Testis (tissue), 3 donors: Measurements from ENCODE around the gene ATP8B2. TPM values are rescaled to one million over a fixed set of nuclear protein-coding genes. Genes with fewer than 3 reads are reported as not detected.

Experiments
- DNase-seq: peaks from one replicate; pipeline ENCODE4 v3.0.0-alpha.2; 2019
- H3K27ac ChIP-seq, 2 donors: fragments of 200-600 bp; sonication (generic); one replicate each; pipeline ENCODE4 v1.5.1; 2019
- H3K27me3 ChIP-seq: fragments of 200-600 bp; sonication (generic); one replicate; pipeline ENCODE4 v1.5.1; 2019
- H3K36me3 ChIP-seq: fragments of 200-600 bp; sonication (generic); one replicate; pipeline ENCODE4 v1.5.1; 2017; ENCODE audit warnings: low read depth; ENCODE audit errors: missing control alignments
- H3K4me1 ChIP-seq: fragments of 200-600 bp; sonication (generic); one replicate; pipeline ENCODE4 v1.5.1; 2019
- H3K4me3 ChIP-seq, 2 donors: fragments of 200-600 bp; sonication (generic); one replicate each; pipeline ENCODE4 v1.5.1; 2017 to 2019
- H3K9me3 ChIP-seq: fragments of 200-600 bp; sonication (generic); one replicate; pipeline ENCODE4 v1.5.1; 2017
- POLR2A ChIP-seq: fragments of 450-650 bp; IDR thresholded peaks from one replicate; pipeline ENCODE4 v1.6.1; 2017; ENCODE audit warnings: antibody characterized with exemption, mild to moderate bottlenecking, moderate library complexity
- WGBS, 2 donors: methylation state at CpG; one replicate each; pipeline ENCODE4 v1.1.5; 2018; 5-methylcytosine and 5-hydroxymethylcytosine counted together
- intact Hi-C: fragments of 100-400 bp; cut with DNase I; formaldehyde crosslinking; loops from one replicate; pipeline ENCODE4 v1.15.1; 2023; ENCODE audit warnings: low total_unique reads
- polyA plus RNA-seq: library from polyadenylated mRNA; stranded (reverse); fragments of 350-450 nt; fragmentation: Illumina TruSeq; extraction: RNeasy Lipid Tissue Mini Kit (QIAGEN cat#74804); gene quantifications from one replicate; pipeline ENCODE4 v1.2.3, GENCODE V29; 2014; ENCODE audit warnings: low read depth, low replicate concordance; ENCODE audit not compliant: insufficient read depth
- total RNA-seq, 2 donors: library from RNA; depleted of rRNA; stranded (reverse); fragments of >200 nt; gene quantifications; one replicate each; pipeline ENCODE4 v1.2.3, GENCODE V29; 2016
- TF ChIP-seq, protein P1 (sequence below), 3 experiments: fragments of 450-650 bp in 2 of 3; fragments of 200-600 bp in 1 of 3; sonication (generic) in 1 of 3; IDR thresholded peaks; one replicate each; pipeline ENCODE4 v1.5.1; 2016 to 2019; ENCODE audit warnings: antibody characterized with exemption in 3 of 3, mild to moderate bottlenecking in 2 of 3, moderate library complexity in 1 of 3

ATP8B2 gene
- total and polyA plus RNA-seq, 3 donors from 2014 or later = 50.9 to 204 (median 179) TPM

GRCh38 chr1:154347961-154348360, 22.6 kb downstream of the ATP8B2 start:
- TF ChIP-seq, protein P1, sequence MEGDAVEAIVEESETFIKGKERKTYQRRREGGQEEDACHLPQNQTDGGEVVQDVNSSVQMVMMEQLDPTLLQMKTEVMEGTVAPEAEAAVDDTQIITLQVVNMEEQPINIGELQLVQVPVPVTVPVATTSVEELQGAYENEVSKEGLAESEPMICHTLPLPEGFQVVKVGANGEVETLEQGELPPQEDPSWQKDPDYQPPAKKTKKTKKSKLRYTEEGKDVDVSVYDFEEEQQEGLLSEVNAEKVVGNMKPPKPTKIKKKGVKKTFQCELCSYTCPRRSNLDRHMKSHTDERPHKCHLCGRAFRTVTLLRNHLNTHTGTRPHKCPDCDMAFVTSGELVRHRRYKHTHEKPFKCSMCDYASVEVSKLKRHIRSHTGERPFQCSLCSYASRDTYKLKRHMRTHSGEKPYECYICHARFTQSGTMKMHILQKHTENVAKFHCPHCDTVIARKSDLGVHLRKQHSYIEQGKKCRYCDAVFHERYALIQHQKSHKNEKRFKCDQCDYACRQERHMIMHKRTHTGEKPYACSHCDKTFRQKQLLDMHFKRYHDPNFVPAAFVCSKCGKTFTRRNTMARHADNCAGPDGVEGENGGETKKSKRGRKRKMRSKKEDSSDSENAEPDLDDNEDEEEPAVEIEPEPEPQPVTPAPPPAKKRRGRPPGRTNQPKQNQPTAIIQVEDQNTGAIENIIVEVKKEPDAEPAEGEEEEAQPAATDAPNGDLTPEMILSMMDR (IDR thresholded peaks at IDR 0.05) = no peak
- no peak for TF ChIP-seq POLR2A
- no peaks in the 10 kb centered on the region for H3K9me3 ChIP-seq
- H3K4me3 ChIP-seq = no peak overlapping the region
- no peaks in the 10 kb centered on the region for H3K36me3 ChIP-seq
- no peaks in the 10 kb centered on the region for H3K27me3 ChIP-seq
- H3K27ac ChIP-seq = no peak overlapping the region
- WGBS, 2 donors = 57 to 69% methylated on average over 3 of the region's 3 CpGs
- H3K4me1 ChIP-seq = peaks cover 21% of the 10 kb centered on the region
- intact Hi-C loops = no loop called here
- DNase-seq = no peak

DNA sequence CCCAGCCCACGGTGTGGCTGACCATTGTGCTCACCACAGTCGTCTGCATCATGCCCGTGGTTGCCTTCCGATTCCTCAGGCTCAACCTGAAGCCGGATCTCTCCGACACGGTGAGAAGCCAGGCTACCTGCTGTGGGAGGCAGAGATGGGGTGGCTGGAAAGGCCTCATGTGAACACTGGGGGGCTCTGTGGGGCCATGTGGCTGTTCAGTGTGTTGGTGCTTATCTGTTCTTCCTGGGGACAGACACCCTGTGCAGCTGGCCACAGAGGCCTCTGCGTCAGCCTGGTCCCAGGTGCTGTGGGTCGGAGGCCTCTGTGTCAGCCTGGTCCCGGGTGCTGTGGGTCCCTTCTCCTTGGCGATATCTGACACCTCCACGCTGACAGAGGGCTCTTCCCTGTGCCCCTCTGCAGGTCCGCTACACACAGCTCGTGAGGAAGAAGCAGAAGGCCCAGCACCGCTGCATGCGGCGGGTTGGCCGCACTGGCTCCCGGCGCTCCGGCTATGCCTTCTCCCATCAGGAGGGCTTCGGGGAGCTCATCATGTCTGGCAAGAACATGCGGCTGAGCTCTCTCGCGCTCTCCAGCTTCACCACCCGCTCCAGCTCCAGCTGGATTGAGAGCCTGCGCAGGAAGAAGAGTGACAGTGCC, 23.2 kb downstream of the ATP8B2 start:
- Histone ChIP-seq H3K36me3 (no peaks in the 10 kb centered on the region), H3K27ac (no peak overlapping the region)
- intact Hi-C loops = no loop called here

DNA sequence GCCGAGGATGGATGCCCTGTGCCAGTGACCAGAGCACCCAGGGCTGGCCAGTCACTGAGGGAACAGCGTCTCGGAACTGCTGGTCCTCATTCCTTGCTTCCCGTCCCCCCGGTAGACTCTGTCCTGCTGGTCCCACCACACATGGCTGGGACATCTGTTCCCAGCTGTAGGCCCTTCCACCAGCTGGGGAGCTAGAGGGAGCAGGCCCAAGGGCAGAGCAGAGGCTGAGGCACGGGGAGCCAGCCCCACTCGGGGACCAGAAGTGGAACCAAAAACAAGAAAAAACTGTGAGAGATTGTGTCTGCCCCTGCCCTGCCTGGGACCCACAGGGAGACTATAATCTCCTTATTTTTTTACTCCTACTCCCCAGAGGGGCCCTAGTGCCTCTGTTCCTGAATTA, 23.8 kb downstream of the ATP8B2 start:
- Histone ChIP-seq H3K27me3 (no peaks in the 10 kb centered on the region), H3K4me3 (no peak overlapping the region), H3K4me1 (peaks cover 33% of the 10 kb centered on the region), H3K36me3 (no peaks in the 10 kb centered on the region), H3K9me3 (no peaks in the 10 kb centered on the region), H3K27ac (no peak overlapping the region)
- WGBS, 2 donors = 57 to 70% methylated on average over 5 to 7 of the region's 7 CpGs
- intact Hi-C loops = no loop called here
- TF ChIP-seq POLR2A = no peak
- TF ChIP-seq, protein P1 (IDR thresholded peaks at IDR 0.05) = no peak
- no peak for DNase-seq

More for the DNA sequence above, 23.2 kb downstream of the ATP8B2 start:
- H3K9me3 ChIP-seq = no peaks in the 10 kb centered on the region
- WGBS, 2 donors = 73 to 78% methylated on average over 10 to 27 of the region's 27 CpGs
- H3K4me3 ChIP-seq = no peak overlapping the region
- H3K27me3 ChIP-seq = no peaks in the 10 kb centered on the region
- H3K4me1 ChIP-seq = peaks cover 27% of the 10 kb centered on the region
- no peak for DNase-seq
- no peak for TF ChIP-seq POLR2A
- TF ChIP-seq, protein P1 (IDR thresholded peaks at IDR 0.05) = no peak

GRCh38 chr1:154350383-154350782, 25.1 kb downstream of the ATP8B2 start:
- Histone ChIP-seq H3K4me1 (peaks cover 37% of the 10 kb centered on the region), H3K9me3 (no peaks in the 10 kb centered on the region), H3K4me3 (no peak overlapping the region), H3K27me3 (no peaks in the 10 kb centered on the region), H3K27ac (no peak overlapping the region), H3K36me3 (no peaks in the 10 kb centered on the region)
- intact Hi-C loops = no loop called here
- TF ChIP-seq POLR2A = no peak
- TF ChIP-seq, protein P1 (IDR thresholded peaks at IDR 0.05) = no peak
- DNase-seq = no peak
- 74 to 89% methylated on average over 4 of the region's 4 CpGs for WGBS, 2 donors
